AG09319 (cell line): ENCODE measurements around the gene CDH4.

Experiments
- DNase-seq: peaks from one replicate; pipeline ENCODE4 v3.0.0-alpha.2; 2010; ENCODE audit warnings: low read depth; ENCODE audit errors: extremely low read depth
- TF ChIP-seq, protein P1 (sequence below): IDR thresholded peaks from 2 replicates; pipeline ENCODE4 v1.5.1; 2011; ENCODE audit warnings: low read depth, mild to moderate bottlenecking, inconsistent platforms, low read length, moderate library complexity

CDH4 gene

DNA sequence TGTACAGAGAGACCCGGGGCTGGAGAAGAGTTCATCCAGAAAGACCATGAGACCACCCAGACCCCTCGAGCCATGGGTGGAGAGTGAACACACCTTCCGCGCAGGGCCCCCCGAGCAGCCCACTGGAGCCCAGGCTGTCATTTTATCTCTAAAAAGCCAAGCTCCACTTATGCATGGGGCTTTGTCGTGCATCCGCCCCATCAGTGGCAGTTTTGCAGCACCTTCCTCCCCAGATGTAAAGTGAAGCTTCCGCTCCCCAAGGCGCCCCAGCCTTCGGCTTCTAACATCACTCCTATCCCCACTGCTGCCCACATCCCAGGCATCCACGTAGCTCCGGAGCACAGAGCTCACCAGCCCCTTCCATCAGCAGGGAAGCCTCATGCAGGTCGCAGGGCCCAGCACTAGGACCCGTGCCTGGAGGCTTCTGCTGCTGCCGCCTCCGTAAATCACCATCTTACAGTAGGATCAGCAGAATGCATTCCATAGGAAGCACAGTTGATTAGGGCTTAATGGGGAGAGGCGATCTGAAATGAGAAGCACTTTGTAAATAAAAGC is 512.5 kb downstream of the CDH4 start:
- DNase-seq, result no peak
- TF ChIP-seq, protein P1, sequence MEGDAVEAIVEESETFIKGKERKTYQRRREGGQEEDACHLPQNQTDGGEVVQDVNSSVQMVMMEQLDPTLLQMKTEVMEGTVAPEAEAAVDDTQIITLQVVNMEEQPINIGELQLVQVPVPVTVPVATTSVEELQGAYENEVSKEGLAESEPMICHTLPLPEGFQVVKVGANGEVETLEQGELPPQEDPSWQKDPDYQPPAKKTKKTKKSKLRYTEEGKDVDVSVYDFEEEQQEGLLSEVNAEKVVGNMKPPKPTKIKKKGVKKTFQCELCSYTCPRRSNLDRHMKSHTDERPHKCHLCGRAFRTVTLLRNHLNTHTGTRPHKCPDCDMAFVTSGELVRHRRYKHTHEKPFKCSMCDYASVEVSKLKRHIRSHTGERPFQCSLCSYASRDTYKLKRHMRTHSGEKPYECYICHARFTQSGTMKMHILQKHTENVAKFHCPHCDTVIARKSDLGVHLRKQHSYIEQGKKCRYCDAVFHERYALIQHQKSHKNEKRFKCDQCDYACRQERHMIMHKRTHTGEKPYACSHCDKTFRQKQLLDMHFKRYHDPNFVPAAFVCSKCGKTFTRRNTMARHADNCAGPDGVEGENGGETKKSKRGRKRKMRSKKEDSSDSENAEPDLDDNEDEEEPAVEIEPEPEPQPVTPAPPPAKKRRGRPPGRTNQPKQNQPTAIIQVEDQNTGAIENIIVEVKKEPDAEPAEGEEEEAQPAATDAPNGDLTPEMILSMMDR, result no peak

- DNase-seq, result no peak
Observed at GRCh38 chr20:61765081-61765870, 513.2 kb downstream of the CDH4 start.

GRCh38 chr20:61765871-61766654 is 514.0 kb downstream of the CDH4 start:
- TF ChIP-seq, protein P1, result no peak
- DNase-seq, result no peak

More at GRCh38 chr20:61765081-61765870, 513.2 kb downstream of the CDH4 start:
- TF ChIP-seq, protein P1, result no peak

GRCh38 chr20:61766921-61767610 is 515.0 kb downstream of the CDH4 start:
- DNase-seq, result no peak

GRCh38 chr20:61767761-61768494 is 515.9 kb downstream of the CDH4 start:
- DNase-seq, result no peak
- TF ChIP-seq, protein P1, result no peak

More at GRCh38 chr20:61766921-61767610, 515.0 kb downstream of the CDH4 start:
- TF ChIP-seq, protein P1, result no peak

GRCh38 chr20:61768571-61769285 is 516.7 kb downstream of the CDH4 start:
- no peak for DNase-seq
- TF ChIP-seq, protein P1, result no peak
